HG03025 (cell line): Measurements from ENCODE around the gene TIMP1.
"Not testable (repeated sequence)": the region's sequence is repeated elsewhere in the genome, so short reads cannot be mapped to it uniquely, and the experiment has no call there.

Experiments
- ATAC-seq: cut with Tn5 transposase; IDR thresholded peaks from one replicate; pipeline ENCODE4 v1.9.1; 2021; ENCODE audit warnings: mild to moderate bottlenecking, moderate library complexity; ENCODE audit not compliant: unreplicated experiment, low FRiP score

TIMP1 gene

GRCh38 chrX:47597222-47597621, 15.0 kb downstream of the TIMP1 start:
- ATAC-seq, result no peak

- not testable (repeated sequence) for ATAC-seq
These were observed 20.9 kb downstream of the TIMP1 start for GRCh38 chrX:47603125-47603524.

GRCh38 chrX:47605024-47605423, 22.8 kb downstream of the TIMP1 start:
- no peak for ATAC-seq

- no peak for ATAC-seq
These were observed 24.9 kb downstream of the TIMP1 start for GRCh38 chrX:47607091-47607490.

GRCh38 chrX:47608130-47608810, 26.0 kb downstream of the TIMP1 start:
- ATAC-seq, result no peak

- ATAC-seq, result no peak
These were observed 28.3 kb downstream of the TIMP1 start for GRCh38 chrX:47610511-47610910.

- ATAC-seq, result no peak
These were observed 29.3 kb downstream of the TIMP1 start for GRCh38 chrX:47611489-47611888.

- no peak for ATAC-seq
These were observed 29.7 kb downstream of the TIMP1 start for GRCh38 chrX:47611926-47612325.

- no peak for ATAC-seq
These were observed 30.2 kb downstream of the TIMP1 start for GRCh38 chrX:47612418-47612817.

- ATAC-seq, result no peak
These were observed 30.8 kb downstream of the TIMP1 start for GRCh38 chrX:47613082-47613481.

GRCh38 chrX:47614618-47615017, 32.4 kb downstream of the TIMP1 start:
- no peak for ATAC-seq

GRCh38 chrX:47618923-47619485, 36.8 kb downstream of the TIMP1 start:
- no peak for ATAC-seq

GRCh38 chrX:47619486-47620302, 37.5 kb downstream of the TIMP1 start, which contains the start of gene SYN1:
Gene SYN1, minus strand, starts transcription at chrX:47619857. Its CDS starts 129 bp downstream, at chrX:47619728.
- no peak for ATAC-seq

GRCh38 chrX:47620303-47620685, 38.1 kb downstream of the TIMP1 start:
- ATAC-seq, result no peak

GRCh38 chrX:47621851-47622250, 39.6 kb downstream of the TIMP1 start:
- ATAC-seq, result no peak

GRCh38 chrX:47623540-47624027, 41.3 kb downstream of the TIMP1 start:
- ATAC-seq, result no peak

- ATAC-seq, result no peak
These were observed 43.1 kb downstream of the TIMP1 start for GRCh38 chrX:47625365-47625764.

- ATAC-seq, result no peak
These were observed 46.7 kb downstream of the TIMP1 start for GRCh38 chrX:47628982-47629381.

GRCh38 chrX:47629419-47630200, 47.4 kb downstream of the TIMP1 start, which contains the start of gene CFP:
Gene CFP, minus strand, starts transcription at chrX:47629930. Its CDS starts 86 bp downstream, at chrX:47629844.
- ATAC-seq, result no peak

GRCh38 chrX:47631676-47632075, 49.4 kb downstream of the TIMP1 start:
- ATAC-seq, result no peak
